K562 (cell line): ENCODE results near the gene OR4N5. TPM values are rescaled to one million over a fixed set of nuclear protein-coding genes. Genes with fewer than 3 reads are reported as not detected.

Source experiments
- CBFB ChIP-seq: sonication (generic); formaldehyde crosslinking; IDR thresholded peaks from 2 replicates; pipeline ENCODE4 v1.4.0; 2020; ENCODE audit warnings: mild to moderate bottlenecking, missing genetic modification reagents
- CREM ChIP-seq: IDR thresholded peaks from 2 replicates; pipeline ENCODE4 v1.6.1; 2014; ENCODE audit warnings: antibody characterized with exemption, low read depth
- EGR1 ChIP-seq: fragments of 450-650 bp; conservative IDR thresholded peaks from 2 replicates; pipeline ENCODE4 v1.6.1; 2017; ENCODE audit warnings: mild to moderate bottlenecking
- ESRRA ChIP-seq: fragments of 450-650 bp; IDR thresholded peaks from 2 replicates; pipeline ENCODE4 v1.6.1; 2014; ENCODE audit warnings: low read depth, mild to moderate bottlenecking, moderate library complexity, borderline replicate concordance
- JUND ChIP-seq, 2 experiments: IDR thresholded peaks; 2 replicates in 1 of 2; 3 replicates in 1 of 2; pipeline ENCODE4 v1.6.1; 2011; ENCODE audit warnings: borderline replicate concordance in 2 of 2, low read depth in 2 of 2, low read length in 2 of 2, improper control_type of control experiment in 1 of 2, missing biosample characterization in 1 of 2, missing genetic modification characterization in 1 of 2, missing genetic modification reagents in 1 of 2
- MAFK ChIP-seq: IDR thresholded peaks from 2 replicates; pipeline ENCODE4 v1.6.1; 2011; ENCODE audit warnings: low read length, improper control_type of control experiment
- MCM2 ChIP-seq: fragments of 450-650 bp; IDR thresholded peaks from 2 replicates; pipeline ENCODE4 v1.6.1; 2017; ENCODE audit warnings: low read depth, mild to moderate bottlenecking
- MTA1 ChIP-seq: fragments of 450-650 bp; IDR thresholded peaks from 2 replicates; pipeline ENCODE4 v1.6.1; 2017; ENCODE audit warnings: borderline replicate concordance
- NFE2L1 ChIP-seq: fragments of 450-650 bp; IDR thresholded peaks from 2 replicates; pipeline ENCODE4 v1.6.1; 2016; ENCODE audit warnings: missing genetic modification characterization, low read depth, mild to moderate bottlenecking, missing compliant biosample characterization, moderate library complexity, borderline replicate concordance
- PCBP1 ChIP-seq: fragments of 200-400 bp; formaldehyde crosslinking; IDR thresholded peaks from 2 replicates; pipeline ENCODE4 v1.6.1; 2018; ENCODE audit warnings: mild to moderate bottlenecking, low read depth, low read length; ENCODE audit not compliant: poor library complexity, severe bottlenecking
- PTTG1 ChIP-seq: fragments of 450-650 bp; IDR thresholded peaks from 2 replicates; pipeline ENCODE4 v1.6.1; 2016; ENCODE audit warnings: low read depth, mild to moderate bottlenecking, missing genetic modification characterization, missing compliant biosample characterization
- RHOXF2B ChIP-seq: fragments of 250-450 bp; sonication (Bioruptor Pico); conservative IDR thresholded peaks from 2 replicates; pipeline ENCODE4 v1.5.1; 2021
- SMARCE1 ChIP-seq: fragments of 450-650 bp; IDR thresholded peaks from 2 replicates; pipeline ENCODE4 v1.7.1; 2016; ENCODE audit warnings: mild to moderate bottlenecking
- TAF15 ChIP-seq: fragments of 200-400 bp; formaldehyde crosslinking; IDR thresholded peaks from 2 replicates; pipeline ENCODE4 v1.6.1; 2017; ENCODE audit warnings: mild to moderate bottlenecking, low read depth, low read length, moderate library complexity
- ZBTB1 ChIP-seq: sonication (generic); formaldehyde crosslinking; IDR thresholded peaks from 2 replicates; pipeline ENCODE4 v1.8.1; 2023; ENCODE audit warnings: missing genetic modification reagents, low read depth, mild to moderate bottlenecking, borderline replicate concordance
- ZNF12 ChIP-seq: sonication (generic); formaldehyde crosslinking; IDR thresholded peaks from 2 replicates; pipeline ENCODE4 v1.4.0; 2020; ENCODE audit warnings: mild to moderate bottlenecking, missing genetic modification reagents
- ZNF140 ChIP-seq: fragments of 250-450 bp; sonication (Bioruptor Pico); IDR thresholded peaks from 2 replicates; pipeline ENCODE4 v1.8.0; 2021; ENCODE audit warnings: moderate library complexity, mild to moderate bottlenecking, inconsistent platforms
- polyA plus RNA-seq, 8 experiments: library from polyadenylated mRNA; depleted of rRNA in 4 of 8; stranded (reverse) in 5 of 8; unstranded in 3 of 8; fragments of >200 nt; fragmentation: Nextera tagmentation in 2 of 8; fragmentation: Illumina TruSeq in 1 of 8; extraction: Ambion mirVana in 2 of 8; extraction: Trizol in 1 of 8; gene quantifications; 2 replicates each; pipeline versions ENCODE4 v1.2.1 to v1.2.3, GENCODE V29; 2011 to 2014; ENCODE audit warnings: inconsistent platforms in 1 of 8, missing spikeins in 1 of 8
- total RNA-seq, 7 experiments: library from RNA; depleted of rRNA in 6 of 7; stranded (reverse); fragments of >200 nt in 6 of 7; fragmentation: Illumina TruSeq in 2 of 7; extraction: Trizol in 2 of 7; gene quantifications; 2 replicates each; pipeline versions ENCODE4 v1.2.1 to v1.2.3, GENCODE V29; 2011 to 2021; ENCODE audit warnings: low replicate concordance in 1 of 7
- TF ChIP-seq, protein P1 (sequence below): sonication (generic); formaldehyde crosslinking; IDR thresholded peaks from 2 replicates; pipeline ENCODE4 v1.8.0; 2022; ENCODE audit warnings: mild to moderate bottlenecking, low read depth, missing genetic modification reagents
- TF ChIP-seq, protein P2 (sequence below): sonication (generic); formaldehyde crosslinking; IDR thresholded peaks from 2 replicates; pipeline ENCODE4 v1.9.0; 2022; ENCODE audit warnings: mild to moderate bottlenecking, missing genetic modification reagents
- TF ChIP-seq, protein P3 (sequence below): sonication (generic); formaldehyde crosslinking; IDR thresholded peaks from 2 replicates; pipeline ENCODE4 v1.8.0; 2023; ENCODE audit warnings: missing genetic modification reagents, mild to moderate bottlenecking, borderline replicate concordance
- TF ChIP-seq, protein P4 (sequence below): IDR thresholded peaks from 2 replicates; pipeline ENCODE4 v1.6.1; 2011; ENCODE audit not compliant: insufficient read length; ENCODE audit errors: extremely low read depth

OR4N5 gene
- total and polyA plus RNA-seq, 9 of the 15 experiments (the other 6 are each of a cell fraction or from before 2014, with no cell fraction given), result not detected

DNA sequence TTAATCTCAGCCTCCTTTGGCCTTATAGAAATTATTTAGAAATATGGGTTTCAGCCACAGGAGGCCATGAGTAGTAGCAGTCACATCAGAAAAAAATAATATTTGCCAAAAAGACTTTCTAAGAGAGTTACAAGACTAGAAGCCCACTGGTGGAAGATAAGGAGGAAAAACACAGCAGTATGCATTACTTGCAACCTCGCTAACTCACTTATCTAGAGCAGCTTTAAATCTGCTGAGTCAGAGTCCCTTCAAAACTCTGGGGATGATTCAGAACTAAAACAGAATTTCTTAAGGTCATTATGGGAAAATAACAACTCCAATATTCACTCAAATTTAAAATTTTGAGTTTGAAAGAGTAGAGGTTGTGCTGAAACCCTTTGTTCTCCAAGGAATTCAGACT is 21.9 kb upstream of the OR4N5 start (continued):
- TF ChIP-seq CBFB (CRISPR knock-in tag), result no peak
- no peak for TF ChIP-seq RHOXF2B (CRISPR knock-in tag)
- no peak for TF ChIP-seq PCBP1
- no peak for TF ChIP-seq MTA1
- TF ChIP-seq ZNF12 (CRISPR knock-in tag), result no peak
- TF ChIP-seq SMARCE1, result peak; percentile 68; the same call in 1 of the 2 replicates
- TF ChIP-seq, protein P1, sequence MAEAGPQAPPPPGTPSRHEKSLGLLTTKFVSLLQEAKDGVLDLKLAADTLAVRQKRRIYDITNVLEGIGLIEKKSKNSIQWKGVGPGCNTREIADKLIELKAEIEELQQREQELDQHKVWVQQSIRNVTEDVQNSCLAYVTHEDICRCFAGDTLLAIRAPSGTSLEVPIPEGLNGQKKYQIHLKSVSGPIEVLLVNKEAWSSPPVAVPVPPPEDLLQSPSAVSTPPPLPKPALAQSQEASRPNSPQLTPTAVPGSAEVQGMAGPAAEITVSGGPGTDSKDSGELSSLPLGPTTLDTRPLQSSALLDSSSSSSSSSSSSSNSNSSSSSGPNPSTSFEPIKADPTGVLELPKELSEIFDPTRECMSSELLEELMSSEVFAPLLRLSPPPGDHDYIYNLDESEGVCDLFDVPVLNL (CRISPR knock-in tag), result no peak
- TF ChIP-seq EGR1, result no peak
- TF ChIP-seq JUND (IDR thresholded peaks at IDR 0.05; ENCODE audit: borderline replicate concordance, low read depth, low read length), result 0 out of 2 replicates have a peak, but pooled peaks have one; percentile 45
- peak; percentile 53; the same call in 2 of the 3 replicates for TF ChIP-seq JUND (tag; IDR thresholded peaks at IDR 0.05; ENCODE audit: borderline replicate concordance, low read depth, low read length)
- TF ChIP-seq ZNF140, result no peak
- no peak for TF ChIP-seq ZBTB1 (CRISPR knock-in tag)
- TF ChIP-seq, protein P2, sequence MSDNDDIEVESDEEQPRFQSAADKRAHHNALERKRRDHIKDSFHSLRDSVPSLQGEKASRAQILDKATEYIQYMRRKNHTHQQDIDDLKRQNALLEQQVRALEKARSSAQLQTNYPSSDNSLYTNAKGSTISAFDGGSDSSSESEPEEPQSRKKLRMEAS, result no peak
- TF ChIP-seq, protein P3, sequence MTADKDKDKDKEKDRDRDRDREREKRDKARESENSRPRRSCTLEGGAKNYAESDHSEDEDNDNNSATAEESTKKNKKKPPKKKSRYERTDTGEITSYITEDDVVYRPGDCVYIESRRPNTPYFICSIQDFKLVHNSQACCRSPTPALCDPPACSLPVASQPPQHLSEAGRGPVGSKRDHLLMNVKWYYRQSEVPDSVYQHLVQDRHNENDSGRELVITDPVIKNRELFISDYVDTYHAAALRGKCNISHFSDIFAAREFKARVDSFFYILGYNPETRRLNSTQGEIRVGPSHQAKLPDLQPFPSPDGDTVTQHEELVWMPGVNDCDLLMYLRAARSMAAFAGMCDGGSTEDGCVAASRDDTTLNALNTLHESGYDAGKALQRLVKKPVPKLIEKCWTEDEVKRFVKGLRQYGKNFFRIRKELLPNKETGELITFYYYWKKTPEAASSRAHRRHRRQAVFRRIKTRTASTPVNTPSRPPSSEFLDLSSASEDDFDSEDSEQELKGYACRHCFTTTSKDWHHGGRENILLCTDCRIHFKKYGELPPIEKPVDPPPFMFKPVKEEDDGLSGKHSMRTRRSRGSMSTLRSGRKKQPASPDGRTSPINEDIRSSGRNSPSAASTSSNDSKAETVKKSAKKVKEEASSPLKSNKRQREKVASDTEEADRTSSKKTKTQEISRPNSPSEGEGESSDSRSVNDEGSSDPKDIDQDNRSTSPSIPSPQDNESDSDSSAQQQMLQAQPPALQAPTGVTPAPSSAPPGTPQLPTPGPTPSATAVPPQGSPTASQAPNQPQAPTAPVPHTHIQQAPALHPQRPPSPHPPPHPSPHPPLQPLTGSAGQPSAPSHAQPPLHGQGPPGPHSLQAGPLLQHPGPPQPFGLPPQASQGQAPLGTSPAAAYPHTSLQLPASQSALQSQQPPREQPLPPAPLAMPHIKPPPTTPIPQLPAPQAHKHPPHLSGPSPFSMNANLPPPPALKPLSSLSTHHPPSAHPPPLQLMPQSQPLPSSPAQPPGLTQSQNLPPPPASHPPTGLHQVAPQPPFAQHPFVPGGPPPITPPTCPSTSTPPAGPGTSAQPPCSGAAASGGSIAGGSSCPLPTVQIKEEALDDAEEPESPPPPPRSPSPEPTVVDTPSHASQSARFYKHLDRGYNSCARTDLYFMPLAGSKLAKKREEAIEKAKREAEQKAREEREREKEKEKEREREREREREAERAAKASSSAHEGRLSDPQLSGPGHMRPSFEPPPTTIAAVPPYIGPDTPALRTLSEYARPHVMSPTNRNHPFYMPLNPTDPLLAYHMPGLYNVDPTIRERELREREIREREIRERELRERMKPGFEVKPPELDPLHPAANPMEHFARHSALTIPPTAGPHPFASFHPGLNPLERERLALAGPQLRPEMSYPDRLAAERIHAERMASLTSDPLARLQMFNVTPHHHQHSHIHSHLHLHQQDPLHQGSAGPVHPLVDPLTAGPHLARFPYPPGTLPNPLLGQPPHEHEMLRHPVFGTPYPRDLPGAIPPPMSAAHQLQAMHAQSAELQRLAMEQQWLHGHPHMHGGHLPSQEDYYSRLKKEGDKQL (CRISPR knock-in tag), result no peak
- TF ChIP-seq, protein P4, sequence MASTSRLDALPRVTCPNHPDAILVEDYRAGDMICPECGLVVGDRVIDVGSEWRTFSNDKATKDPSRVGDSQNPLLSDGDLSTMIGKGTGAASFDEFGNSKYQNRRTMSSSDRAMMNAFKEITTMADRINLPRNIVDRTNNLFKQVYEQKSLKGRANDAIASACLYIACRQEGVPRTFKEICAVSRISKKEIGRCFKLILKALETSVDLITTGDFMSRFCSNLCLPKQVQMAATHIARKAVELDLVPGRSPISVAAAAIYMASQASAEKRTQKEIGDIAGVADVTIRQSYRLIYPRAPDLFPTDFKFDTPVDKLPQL, result no peak
- TF ChIP-seq MCM2, result no peak
- no peak for TF ChIP-seq CREM
- no peak for TF ChIP-seq ESRRA
- TF ChIP-seq NFE2L1 (tag), result peak; percentile 75
- no peak for TF ChIP-seq TAF15
- peak; percentile 95 for TF ChIP-seq MAFK
- no peak for TF ChIP-seq PTTG1 (tag)
